H9 (cell line): ENCODE results near the gene MYMX. TPM values are rescaled to one million over a fixed set of nuclear protein-coding genes. Genes with fewer than 3 reads are reported as not detected.

Experiments
- DNase-seq: peaks from one replicate; pipeline ENCODE4 v3.0.0-alpha.2; 2017
- H2AFZ ChIP-seq: one replicate; pipeline ENCODE4 v1.6.1; 2013; ENCODE audit warnings: mild to moderate bottlenecking, low read length, control low read depth, moderate library complexity
- H2AK5ac ChIP-seq: 2 replicates; pipeline ENCODE4 v1.6.1; 2013; ENCODE audit warnings: low read length, control low read depth, mixed read lengths; ENCODE audit not compliant: insufficient read length
- H2BK120ac ChIP-seq: one replicate; pipeline ENCODE4 v1.6.1; 2013; ENCODE audit warnings: low read depth, mild to moderate bottlenecking, low read length, control low read depth, inconsistent platforms; ENCODE audit not compliant: poor library complexity, severe bottlenecking
- H2BK12ac ChIP-seq: 2 replicates; pipeline ENCODE4 v1.6.1; 2013; ENCODE audit warnings: low read length, control low read depth, mixed read lengths, low read depth; ENCODE audit not compliant: insufficient read length
- H2BK15ac ChIP-seq: 2 replicates; pipeline ENCODE4 v1.6.1; 2013; ENCODE audit warnings: low read depth, low read length, control low read depth
- H2BK20ac ChIP-seq: one replicate; pipeline ENCODE4 v1.6.1; 2013; ENCODE audit warnings: low read depth, mild to moderate bottlenecking, low read length, control low read depth, inconsistent platforms; ENCODE audit not compliant: poor library complexity, severe bottlenecking
- H2BK5ac ChIP-seq: 2 replicates; pipeline ENCODE4 v1.6.1; 2013; ENCODE audit warnings: low read length, control low read depth, mixed read lengths; ENCODE audit not compliant: insufficient read length
- H3K14ac ChIP-seq: 2 replicates; pipeline ENCODE4 v1.6.1; 2013; ENCODE audit warnings: low read length, control low read depth; ENCODE audit not compliant: insufficient read depth
- H3K18ac ChIP-seq: 2 replicates; pipeline ENCODE4 v1.6.1; 2013; ENCODE audit warnings: low read depth, mild to moderate bottlenecking, mixed read lengths, low read length, control low read depth; ENCODE audit not compliant: insufficient read length
- H3K23ac ChIP-seq: 2 replicates; pipeline ENCODE4 v1.6.1; 2013; ENCODE audit warnings: low read length, control low read depth, mixed read lengths, low read depth; ENCODE audit not compliant: insufficient read length
- H3K23me2 ChIP-seq: 2 replicates; pipeline ENCODE4 v1.6.1; 2013; ENCODE audit warnings: low read depth, mild to moderate bottlenecking, mixed read lengths, low read length, control low read depth; ENCODE audit not compliant: insufficient read length, poor library complexity, severe bottlenecking
- H3K27ac ChIP-seq: 2 replicates; pipeline ENCODE4 v1.5.1; 2013; ENCODE audit warnings: low read length, control low read depth, mixed read lengths, low read depth; ENCODE audit not compliant: insufficient read length
- H3K27me3 ChIP-seq: 2 replicates; pipeline ENCODE4 v1.6.1; 2013; ENCODE audit warnings: low read length, control low read depth, inconsistent platforms; ENCODE audit not compliant: insufficient read depth
- H3K4ac ChIP-seq: 2 replicates; pipeline ENCODE4 v1.6.1; 2013; ENCODE audit warnings: low read depth, mild to moderate bottlenecking, control low read depth, inconsistent platforms, low read length, moderate library complexity
- H3K4me1 ChIP-seq: 2 replicates; pipeline ENCODE4 v1.6.1; 2013; ENCODE audit warnings: low read length, control low read depth, inconsistent platforms; ENCODE audit not compliant: insufficient read depth
- H3K4me2 ChIP-seq: 2 replicates; pipeline ENCODE4 v1.6.1; 2013; ENCODE audit warnings: low read length, control low read depth, mixed read lengths; ENCODE audit not compliant: insufficient read length, insufficient read depth
- H3K56ac ChIP-seq: 2 replicates; pipeline ENCODE4 v1.6.1; 2013; ENCODE audit warnings: low read depth, mild to moderate bottlenecking, mixed read lengths, low read length, control low read depth; ENCODE audit not compliant: insufficient read length
- H3K79me1 ChIP-seq: 2 replicates; pipeline ENCODE4 v1.6.1; 2013; ENCODE audit warnings: low read depth, mild to moderate bottlenecking, moderate library complexity, low read length, control low read depth, inconsistent platforms; ENCODE audit not compliant: insufficient read depth, poor library complexity, severe bottlenecking
- H3K79me2 ChIP-seq: 2 replicates; pipeline ENCODE4 v1.6.1; 2013; ENCODE audit warnings: low read length, control low read depth, inconsistent platforms; ENCODE audit not compliant: insufficient read depth
- H3K9ac ChIP-seq: 2 replicates; pipeline ENCODE4 v1.6.1; 2013; ENCODE audit warnings: low read length, control low read depth, mixed read lengths; ENCODE audit not compliant: insufficient read length; ENCODE audit errors: extremely low read depth
- H3K9me3 ChIP-seq: one replicate; pipeline ENCODE4 v1.6.1; 2013; ENCODE audit warnings: low read depth, low read length, inconsistent platforms; ENCODE audit not compliant: control insufficient read depth
- H3T11ph ChIP-seq: one replicate; pipeline ENCODE4 v1.6.1; 2013; ENCODE audit warnings: mild to moderate bottlenecking, low read length, control low read depth, inconsistent platforms
- H4K20me1 ChIP-seq: one replicate; pipeline ENCODE4 v1.6.1; 2013; ENCODE audit not compliant: control insufficient read depth, insufficient read length, insufficient read depth
- H4K5ac ChIP-seq: 2 replicates; pipeline ENCODE4 v1.6.1; 2013; ENCODE audit warnings: low read depth, mild to moderate bottlenecking, mixed read lengths, low read length, control low read depth; ENCODE audit not compliant: insufficient read length
- H4K8ac ChIP-seq: replicated peaks from 2 replicates; pipeline ENCODE4 v1.6.1; 2013; ENCODE audit warnings: low read length, control low read depth, mixed read lengths, low read depth; ENCODE audit not compliant: insufficient read length
- H4K91ac ChIP-seq: 2 replicates; pipeline ENCODE4 v1.6.1; 2013; ENCODE audit warnings: low read depth, mild to moderate bottlenecking, moderate library complexity, mixed read lengths, low read length, control low read depth; ENCODE audit not compliant: insufficient read length
- H3K27ac Mint-ChIP-seq, 3 experiments: 2 replicates in 2 of 3; 3 replicates in 1 of 3; pipeline ENCODE4 v1.8.0; 2020 to 2021; ENCODE audit warnings: mixed read lengths in 3 of 3, mild to moderate bottlenecking in 1 of 3, moderate library complexity in 1 of 3
- H3K27me3 Mint-ChIP-seq: 2 replicates; pipeline ENCODE4 v1.8.0; 2021; ENCODE audit warnings: low read depth, mild to moderate bottlenecking, moderate library complexity, mixed read lengths
- H3K36me3 Mint-ChIP-seq, 3 experiments: 2 replicates in 2 of 3; 3 replicates in 1 of 3; pipeline ENCODE4 v1.8.0; 2020 to 2021; ENCODE audit warnings: low read depth in 3 of 3, mixed read lengths in 3 of 3; ENCODE audit not compliant: insufficient read depth in 1 of 3
- H3K4me1 Mint-ChIP-seq, 2 experiments: 2 replicates each; pipeline ENCODE4 v1.8.0; 2020; ENCODE audit warnings: mixed read lengths in 2 of 2
- H3K4me3 Mint-ChIP-seq, 2 experiments: 2 replicates in 1 of 2; 3 replicates in 1 of 2; pipeline ENCODE4 v1.8.0; 2020 to 2021; ENCODE audit warnings: mild to moderate bottlenecking in 2 of 2, mixed read lengths in 2 of 2, moderate library complexity in 1 of 2
- H3K9me3 Mint-ChIP-seq, 2 experiments: 2 replicates in 1 of 2; 3 replicates in 1 of 2; pipeline ENCODE4 v1.8.0; 2020; ENCODE audit warnings: mild to moderate bottlenecking in 2 of 2, mixed read lengths in 2 of 2, moderate library complexity in 1 of 2
- WGBS: extraction: QIAGEN DNeasy Blood & Tissue Kit; methylation state at CpG from one replicate; pipeline ENCODE4 v1.1.7; 2013; ENCODE audit warnings: missing lambda C conversion rate, low lambda C conversion rate, mixed read lengths; ENCODE audit not compliant: insufficient read length; ENCODE audit errors: extremely low coverage; 5-methylcytosine and 5-hydroxymethylcytosine counted together
- total RNA-seq: library from RNA; stranded (reverse); gene quantifications from 2 replicates; pipeline ENCODE4 v1.2.1, GENCODE V29; 2021
- TF ChIP-seq, protein P1 (sequence below): fragments of 200-600 bp; sonication (generic); conservative IDR thresholded peaks from 3 replicates; pipeline ENCODE4 v1.8.0; 2021; ENCODE audit warnings: antibody characterized with exemption, mild to moderate bottlenecking

Gene MYMX
- total RNA-seq, 1 experiment from 2014 or later: 1.1 TPM

DNA sequence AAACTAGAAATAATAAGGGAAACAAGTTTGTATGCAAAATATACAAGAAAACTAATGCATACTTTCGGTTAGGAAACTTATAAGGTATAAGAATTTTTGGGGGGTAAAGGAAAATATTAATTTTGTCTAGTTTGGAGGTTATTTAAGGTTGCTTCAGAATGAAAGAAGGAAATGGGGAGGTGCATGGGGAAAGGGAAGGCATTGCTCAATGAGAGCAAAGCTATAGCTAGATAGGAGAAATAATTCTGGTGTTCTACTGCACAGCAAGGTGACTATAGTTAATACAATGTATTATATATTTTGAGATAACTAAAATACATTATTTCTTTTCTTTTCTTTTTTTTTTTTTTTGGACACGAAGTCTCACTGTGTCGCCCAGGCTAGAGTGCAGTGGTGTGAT lies 5.4 kb upstream of the MYMX start:
- Histone ChIP-seq H3K4me2 (no peak overlapping the region), H2BK5ac (no peak overlapping the region), H2BK15ac (no peak overlapping the region), H4K5ac (no peak overlapping the region), H3K27ac (no peak overlapping the region), H3K18ac (no peak overlapping the region), H3K4ac (no peak overlapping the region), H3K23me2 (no peaks in the 10 kb centered on the region), H3K9ac (no peak overlapping the region), H4K91ac (no peak overlapping the region), H2BK12ac (no peak overlapping the region), H4K8ac (no peak overlapping the region), H2AK5ac (no peak overlapping the region), H3T11ph (no peak overlapping the region), H4K20me1 (no peaks in the 10 kb centered on the region), H3K79me1 (no peaks in the 10 kb centered on the region), H3K4me1 (peaks cover 7% of the 10 kb centered on the region), H3K56ac (no peak overlapping the region), H2BK120ac (no peak overlapping the region), H2BK20ac (no peak overlapping the region), H2AFZ (no peak overlapping the region), H3K23ac (no peak overlapping the region), H3K9me3 (no peaks in the 10 kb centered on the region), H3K14ac (no peak overlapping the region), H3K27me3 (no peaks in the 10 kb centered on the region), H3K79me2 (no peaks in the 10 kb centered on the region)
- H3K4me1 Mint-ChIP-seq: peaks cover 15 to 25% of the 10 kb centered on the region in 2 experiments
- 100% methylated on average over 1 of the region's 3 CpGs for WGBS
- no peaks in the 10 kb centered on the region for H3K36me3 Mint-ChIP-seq
- DNase-seq: no peak
- H3K9me3 Mint-ChIP-seq: no peaks in the 10 kb centered on the region
- H3K4me3 Mint-ChIP-seq: no peak overlapping the region
- TF ChIP-seq, protein P1, sequence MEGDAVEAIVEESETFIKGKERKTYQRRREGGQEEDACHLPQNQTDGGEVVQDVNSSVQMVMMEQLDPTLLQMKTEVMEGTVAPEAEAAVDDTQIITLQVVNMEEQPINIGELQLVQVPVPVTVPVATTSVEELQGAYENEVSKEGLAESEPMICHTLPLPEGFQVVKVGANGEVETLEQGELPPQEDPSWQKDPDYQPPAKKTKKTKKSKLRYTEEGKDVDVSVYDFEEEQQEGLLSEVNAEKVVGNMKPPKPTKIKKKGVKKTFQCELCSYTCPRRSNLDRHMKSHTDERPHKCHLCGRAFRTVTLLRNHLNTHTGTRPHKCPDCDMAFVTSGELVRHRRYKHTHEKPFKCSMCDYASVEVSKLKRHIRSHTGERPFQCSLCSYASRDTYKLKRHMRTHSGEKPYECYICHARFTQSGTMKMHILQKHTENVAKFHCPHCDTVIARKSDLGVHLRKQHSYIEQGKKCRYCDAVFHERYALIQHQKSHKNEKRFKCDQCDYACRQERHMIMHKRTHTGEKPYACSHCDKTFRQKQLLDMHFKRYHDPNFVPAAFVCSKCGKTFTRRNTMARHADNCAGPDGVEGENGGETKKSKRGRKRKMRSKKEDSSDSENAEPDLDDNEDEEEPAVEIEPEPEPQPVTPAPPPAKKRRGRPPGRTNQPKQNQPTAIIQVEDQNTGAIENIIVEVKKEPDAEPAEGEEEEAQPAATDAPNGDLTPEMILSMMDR: no peak
- H3K27ac Mint-ChIP-seq: no peak overlapping the region
- H3K27me3 Mint-ChIP-seq: peaks cover 2% of the 10 kb centered on the region
